GM18909 (cell line): ENCODE data around the gene PRKG1.

Source experiments
- ATAC-seq: cut with Tn5 transposase; IDR thresholded peaks from one replicate; pipeline ENCODE4 v1.9.1; 2021; ENCODE audit warnings: mild to moderate bottlenecking; ENCODE audit not compliant: unreplicated experiment, poor library complexity

PRKG1 gene

DNA sequence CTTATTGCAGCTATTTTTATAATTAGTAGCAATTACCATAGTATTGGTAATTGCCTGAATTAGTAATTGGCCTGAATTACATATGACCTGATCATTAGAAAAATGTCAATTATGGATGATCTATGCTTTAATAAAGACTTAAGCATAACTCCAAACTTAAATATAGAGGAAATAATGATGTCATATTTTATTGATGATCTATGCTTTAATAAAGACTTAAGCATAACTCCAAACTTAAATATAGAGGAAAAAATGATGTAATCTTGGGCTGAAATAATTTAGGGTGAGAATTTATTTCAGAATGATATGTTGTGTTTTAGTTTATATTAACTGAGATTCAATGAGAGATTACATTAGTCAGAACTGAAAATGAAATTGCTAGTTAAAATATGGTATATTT, 973.8 kb downstream of the PRKG1 start:
- no peak for ATAC-seq

GRCh38 chr10:52050429-52051047, 976.3 kb downstream of the PRKG1 start:
- ATAC-seq, result no peak

GRCh38 chr10:52053497-52053896, 979.2 kb downstream of the PRKG1 start:
- no peak for ATAC-seq

- ATAC-seq, result no peak
These were observed 982.0 kb downstream of the PRKG1 start for GRCh38 chr10:52056291-52056690.

- no peak for ATAC-seq
These were observed 984.8 kb downstream of the PRKG1 start for GRCh38 chr10:52059089-52059488.

DNA sequence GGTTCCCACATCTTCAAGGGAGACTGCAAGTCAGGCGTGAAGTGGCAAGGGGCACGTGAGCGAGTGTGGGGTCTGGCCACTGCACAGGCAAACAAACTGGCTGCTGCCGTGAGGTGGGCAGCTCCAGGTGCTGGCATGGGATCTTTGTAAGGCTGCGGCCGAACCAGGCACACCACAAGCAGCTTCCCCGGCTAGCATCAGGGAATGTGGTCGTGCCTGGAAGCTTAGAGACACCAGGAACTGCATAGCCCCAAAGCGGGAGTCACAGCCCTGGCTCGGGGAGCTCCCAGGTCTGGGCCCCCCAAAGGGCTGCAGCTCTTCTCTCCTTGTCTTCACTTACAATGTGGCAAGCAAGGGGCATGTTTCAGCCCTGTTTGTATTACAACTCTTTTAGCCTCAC, 988.9 kb downstream of the PRKG1 start:
- no peak for ATAC-seq

GRCh38 chr10:52064084-52064845, 990.0 kb downstream of the PRKG1 start:
- ATAC-seq, result no peak

DNA sequence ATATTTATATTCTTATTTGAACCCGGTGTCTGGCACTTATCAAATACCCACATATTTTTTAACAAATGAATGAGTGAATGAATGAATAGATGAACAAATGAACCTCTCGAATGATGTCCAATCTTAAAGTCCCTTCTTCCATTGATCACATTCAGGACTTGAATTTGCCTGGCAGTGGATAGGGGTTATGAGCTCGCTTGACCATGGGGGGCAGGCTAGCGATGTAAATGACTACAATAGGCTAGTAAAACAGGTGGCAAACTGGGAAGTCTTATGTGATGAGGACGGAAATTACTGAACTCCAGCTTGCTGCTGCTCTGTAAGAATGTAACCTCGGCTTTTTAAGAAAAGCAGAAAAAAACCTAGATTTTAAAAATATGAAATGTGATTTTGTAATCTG, 992.1 kb downstream of the PRKG1 start:
- ATAC-seq, result no peak

GRCh38 chr10:52068485-52068884, 994.2 kb downstream of the PRKG1 start:
- ATAC-seq, result no peak

DNA sequence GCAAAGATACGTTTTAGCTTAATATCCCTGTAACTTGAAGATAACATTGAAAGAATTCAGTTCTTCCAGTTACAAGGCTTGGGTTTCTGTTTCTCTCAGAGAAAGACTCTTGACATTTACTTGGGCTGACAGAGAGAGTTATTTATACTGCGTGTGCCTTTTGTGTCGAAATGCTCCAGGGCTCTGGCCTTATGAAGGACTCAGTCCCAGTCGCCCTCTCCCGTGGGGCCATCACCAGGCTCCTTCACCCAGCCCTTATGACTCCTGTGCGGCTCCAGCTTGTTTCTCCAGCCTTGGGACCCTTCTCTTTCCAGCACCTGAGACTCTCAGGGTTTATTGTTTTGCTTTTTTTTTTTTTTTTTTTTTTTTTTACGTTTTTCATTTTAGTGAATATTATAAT, 997.5 kb downstream of the PRKG1 start:
- no peak for ATAC-seq

GRCh38 chr10:52074505-52075026, 1000.3 kb downstream of the PRKG1 start:
- no peak for ATAC-seq

DNA sequence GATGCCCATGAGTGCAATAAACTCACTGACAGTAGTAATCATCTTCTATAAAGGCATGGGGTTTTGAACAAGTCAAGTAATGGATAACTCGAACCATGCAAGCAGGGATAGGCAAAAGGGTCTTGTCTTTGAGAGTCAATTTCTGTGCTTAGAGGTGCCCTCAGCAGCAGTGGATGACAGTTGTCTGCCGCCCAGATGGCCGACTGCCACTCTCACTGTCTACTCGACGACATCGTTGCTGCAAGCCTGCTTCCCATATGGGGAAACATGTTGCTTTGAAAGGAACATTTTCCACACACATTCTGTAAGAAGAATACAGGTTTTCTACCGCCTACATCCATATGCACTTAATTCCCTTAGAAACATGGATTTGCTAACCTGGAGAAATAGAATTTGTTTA, 1003.5 kb downstream of the PRKG1 start:
- ATAC-seq, result no peak

DNA sequence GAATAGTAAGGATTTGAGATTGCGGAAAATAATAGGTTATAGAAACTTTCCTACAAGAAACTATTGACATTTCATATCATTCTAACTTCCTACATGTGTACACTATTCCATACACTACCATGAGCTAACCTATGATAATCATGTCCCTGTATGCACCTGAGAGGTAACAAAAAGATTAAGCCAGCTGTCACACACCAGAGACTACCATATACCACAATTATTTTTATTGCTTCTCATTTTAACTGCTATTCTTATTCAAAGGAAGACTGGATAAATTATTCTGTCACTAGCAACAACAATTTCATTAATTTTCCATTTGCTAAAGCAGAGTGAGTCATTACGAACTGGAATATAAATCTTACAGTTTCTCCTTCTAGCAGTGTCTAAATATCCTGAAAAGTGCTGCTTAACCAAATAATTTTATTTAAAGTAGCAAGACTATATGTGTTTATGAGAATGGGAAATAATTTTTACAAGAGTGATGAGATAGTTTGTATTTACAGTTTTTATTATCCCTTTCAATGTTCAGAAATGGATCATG, 1004.2 kb downstream of the PRKG1 start:
- no peak for ATAC-seq

- ATAC-seq, result peak; percentile 83
These were observed 1008.0 kb downstream of the PRKG1 start for GRCh38 chr10:52082307-52082706.

DNA sequence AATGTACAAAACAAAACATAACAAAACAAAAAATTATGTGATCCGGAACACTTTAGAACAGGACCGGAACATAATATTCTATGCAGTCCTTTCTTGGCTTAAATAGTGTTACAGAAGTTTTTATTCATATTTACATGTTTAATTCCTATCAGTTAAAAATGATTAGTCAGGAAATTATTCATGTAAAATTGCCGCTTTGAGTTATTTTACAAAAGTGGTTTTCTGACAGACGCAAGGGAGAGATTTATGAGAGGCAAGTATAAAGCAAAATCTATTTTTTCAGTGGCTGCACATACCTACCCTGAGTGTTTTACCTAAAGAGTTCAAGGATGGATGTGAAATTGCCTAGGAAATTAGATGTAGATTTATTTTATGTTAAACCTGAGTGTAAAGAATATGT, 1009.1 kb downstream of the PRKG1 start:
- ATAC-seq, result no peak

DNA sequence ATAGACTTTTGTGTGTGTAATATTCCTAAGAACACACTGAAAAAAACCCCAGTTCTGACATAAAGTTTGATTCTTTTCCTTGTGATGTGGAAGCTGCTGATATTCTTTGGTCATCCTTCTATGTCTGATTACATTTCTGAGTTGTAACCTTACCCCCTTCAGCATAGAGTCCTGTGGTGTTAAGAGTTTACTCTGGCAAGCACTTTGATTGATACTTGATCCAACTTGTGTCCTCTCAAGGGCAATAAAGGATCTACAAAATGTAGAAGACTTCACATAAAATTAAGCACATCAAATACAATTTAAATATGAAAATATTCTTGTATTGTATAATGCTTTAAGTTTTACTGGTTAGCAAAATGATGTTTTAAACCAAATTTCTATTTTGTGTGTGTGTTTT, 1018.1 kb downstream of the PRKG1 start:
- ATAC-seq, result no peak

- no peak for ATAC-seq
These were observed 1023.8 kb downstream of the PRKG1 start for GRCh38 chr10:52098130-52098529.

DNA sequence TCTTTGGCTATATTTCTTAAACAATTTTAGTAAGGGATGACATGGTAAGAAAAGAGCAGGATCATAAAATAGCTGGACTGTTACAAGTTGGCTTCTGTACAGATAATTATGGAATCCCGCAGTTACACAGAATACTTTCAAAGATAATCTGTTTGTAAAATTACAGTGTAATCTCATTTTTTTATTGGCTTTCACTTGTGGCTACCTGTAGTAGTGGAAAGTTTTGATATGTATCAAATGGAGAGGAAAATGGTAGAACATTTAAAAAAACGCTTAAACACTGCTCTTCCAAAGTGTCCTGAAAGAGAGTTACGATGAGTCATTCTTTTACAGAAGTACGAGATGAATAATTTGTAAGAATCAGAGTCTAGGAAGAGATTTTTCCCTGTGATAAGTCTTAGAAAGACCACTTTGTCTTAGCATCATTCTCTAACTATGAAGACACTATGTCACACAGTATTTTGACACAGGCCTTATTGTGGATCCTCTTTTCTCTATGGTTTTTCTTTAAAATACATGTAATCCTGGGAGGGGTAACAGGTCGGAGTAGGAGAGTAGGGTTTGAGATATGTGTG, 1024.8 kb downstream of the PRKG1 start:
- ATAC-seq, result no peak

DNA sequence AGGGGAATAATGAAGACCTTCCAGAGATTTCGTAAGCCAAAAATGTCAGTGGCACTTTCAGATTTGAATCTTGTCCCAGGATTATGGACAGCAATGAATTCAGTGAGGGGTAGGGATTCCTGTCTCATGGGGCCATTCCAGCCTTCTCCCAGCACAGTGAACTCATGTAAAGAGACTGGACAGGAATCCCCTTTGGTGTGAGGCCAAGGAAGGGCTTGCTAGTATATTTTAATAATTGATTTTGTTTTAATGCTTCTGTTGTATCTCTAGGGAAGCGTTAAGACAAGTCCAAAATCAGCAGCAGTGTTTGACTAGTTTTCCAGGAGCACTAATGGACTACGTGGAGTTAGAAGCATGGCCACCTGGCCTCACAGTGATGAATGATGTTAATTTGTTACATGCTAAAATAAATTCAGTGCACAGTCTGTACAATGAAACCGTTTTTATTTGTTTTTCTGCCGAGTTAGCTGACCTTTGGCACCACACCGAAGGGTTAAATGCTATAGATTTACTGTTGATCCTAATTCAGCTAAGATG, 1025.8 kb downstream of the PRKG1 start:
- ATAC-seq, result no peak

GRCh38 chr10:52105301-52105700, 1031.0 kb downstream of the PRKG1 start:
- ATAC-seq, result no peak

- ATAC-seq, result no peak
These were observed 1031.7 kb downstream of the PRKG1 start for GRCh38 chr10:52106011-52106410.
